OCI-LY3 (cell line): ENCODE measurements around the gene PAM16.

ENCODE experiments used
- EZH2phosphoT487 ChIP-seq: fragments of 200-600 bp; shearing (Covaris generic); IDR thresholded peaks from 2 replicates; pipeline ENCODE4 v1.6.1; 2018; ENCODE audit warnings: antibody characterized with exemption, mixed run types, low read depth
- TF ChIP-seq, protein P1 (sequence below): fragments of 200-600, 300-600 bp; sonication (generic); IDR thresholded peaks from 2 replicates; pipeline ENCODE4 v1.5.1; 2014; ENCODE audit warnings: antibody characterized with exemption, low read length, low read depth

DNA sequence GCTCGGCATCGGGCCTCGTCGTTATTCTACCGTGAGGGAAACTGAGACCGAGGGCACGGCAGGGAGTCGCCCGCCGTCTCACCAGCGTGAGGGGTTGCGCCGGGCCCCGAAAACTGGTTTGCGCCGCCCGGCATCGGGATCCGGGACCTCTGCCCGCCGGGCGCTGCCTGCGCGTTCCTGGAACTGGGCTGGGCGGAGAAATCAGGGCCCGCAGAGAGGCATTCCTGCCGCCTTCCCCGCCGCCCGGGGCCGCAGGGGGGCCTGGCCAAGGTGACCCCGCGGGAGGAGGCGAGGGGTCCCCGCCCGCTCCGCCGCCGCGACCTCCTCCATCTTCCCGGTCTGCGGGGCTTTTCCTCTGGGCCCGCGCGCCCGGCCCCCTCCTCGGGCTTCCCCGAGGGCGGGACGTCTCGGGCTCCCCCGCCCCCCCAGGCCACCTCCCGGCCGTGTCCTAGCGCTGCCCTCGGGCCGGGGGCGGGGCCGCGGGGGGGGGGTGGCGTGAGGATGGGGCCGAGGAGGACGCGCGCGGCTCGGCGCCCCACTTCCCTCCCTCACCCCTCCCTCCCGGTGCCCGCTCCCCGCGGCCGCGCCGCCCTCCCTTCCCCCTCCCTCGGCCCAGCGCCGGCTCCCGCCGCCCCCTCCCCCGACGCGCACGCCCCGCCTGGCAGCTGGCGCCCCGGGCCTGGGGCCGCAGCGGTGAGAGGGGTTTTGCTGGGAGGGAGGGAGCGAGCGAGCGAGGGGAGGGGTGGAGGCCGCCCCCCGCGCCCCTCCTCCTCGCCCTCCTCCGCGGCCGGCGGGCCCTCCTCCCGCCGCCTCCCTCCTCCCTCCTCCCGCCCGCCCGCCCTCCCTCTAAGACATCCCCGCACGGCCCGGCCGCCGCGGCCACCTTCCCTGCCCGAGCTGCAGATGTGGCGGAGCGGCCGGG lies 35.7 kb downstream of the PAM16 start, which contains the start of gene GLIS2:
- TF ChIP-seq, protein P1, sequence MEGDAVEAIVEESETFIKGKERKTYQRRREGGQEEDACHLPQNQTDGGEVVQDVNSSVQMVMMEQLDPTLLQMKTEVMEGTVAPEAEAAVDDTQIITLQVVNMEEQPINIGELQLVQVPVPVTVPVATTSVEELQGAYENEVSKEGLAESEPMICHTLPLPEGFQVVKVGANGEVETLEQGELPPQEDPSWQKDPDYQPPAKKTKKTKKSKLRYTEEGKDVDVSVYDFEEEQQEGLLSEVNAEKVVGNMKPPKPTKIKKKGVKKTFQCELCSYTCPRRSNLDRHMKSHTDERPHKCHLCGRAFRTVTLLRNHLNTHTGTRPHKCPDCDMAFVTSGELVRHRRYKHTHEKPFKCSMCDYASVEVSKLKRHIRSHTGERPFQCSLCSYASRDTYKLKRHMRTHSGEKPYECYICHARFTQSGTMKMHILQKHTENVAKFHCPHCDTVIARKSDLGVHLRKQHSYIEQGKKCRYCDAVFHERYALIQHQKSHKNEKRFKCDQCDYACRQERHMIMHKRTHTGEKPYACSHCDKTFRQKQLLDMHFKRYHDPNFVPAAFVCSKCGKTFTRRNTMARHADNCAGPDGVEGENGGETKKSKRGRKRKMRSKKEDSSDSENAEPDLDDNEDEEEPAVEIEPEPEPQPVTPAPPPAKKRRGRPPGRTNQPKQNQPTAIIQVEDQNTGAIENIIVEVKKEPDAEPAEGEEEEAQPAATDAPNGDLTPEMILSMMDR: no peak
- TF ChIP-seq EZH2phosphoT487: no peak
